Left ventricle myocardium superior (tissue), 1 donor: ENCODE results near the gene ZNF148. TPM values are rescaled to one million over a fixed set of nuclear protein-coding genes. Genes with fewer than 3 reads are reported as not detected.

Experiments used
- ATAC-seq: fragments of 200-7000 bp; cut with Tn5 transposase; one replicate; pipeline ENCODE4 v1.9.1; 2020; ENCODE audit warnings: mild to moderate bottlenecking, moderate library complexity
- DNase-seq: peaks from one replicate; pipeline ENCODE4 v3.0.0-alpha.2; 2020
- intact Hi-C: fragments of 100-400 bp; cut with micrococcal nuclease; formaldehyde crosslinking; loops from one replicate; pipeline ENCODE4 v1.11.0; 2022
- total RNA-seq: library from RNA; stranded (reverse); fragmentation: NEBNext Ultra II Directional; extraction: Animal tissue kit (Norgen Biotek cat#: 25700); gene quantifications from one replicate; pipeline ENCODE4 v1.2.1, GENCODE V29; 2021
- donor health status: DM: no; HTN: yes; CAD: no; lungs with severe emphysema.

The ZNF148 gene
- total RNA-seq, 1 donor from 2014 or later, result 51.7 TPM

- intact Hi-C loops, result no loop called here
- DNase-seq (no peak), ATAC-seq (no peak)
Observed at GRCh38 chr3:125309476-125309875, 65.6 kb downstream of the ZNF148 start.

GRCh38 chr3:125306620-125307019 lies 68.5 kb downstream of the ZNF148 start:
- intact Hi-C loops, result no loop called here
- no peak for DNase-seq

DNA sequence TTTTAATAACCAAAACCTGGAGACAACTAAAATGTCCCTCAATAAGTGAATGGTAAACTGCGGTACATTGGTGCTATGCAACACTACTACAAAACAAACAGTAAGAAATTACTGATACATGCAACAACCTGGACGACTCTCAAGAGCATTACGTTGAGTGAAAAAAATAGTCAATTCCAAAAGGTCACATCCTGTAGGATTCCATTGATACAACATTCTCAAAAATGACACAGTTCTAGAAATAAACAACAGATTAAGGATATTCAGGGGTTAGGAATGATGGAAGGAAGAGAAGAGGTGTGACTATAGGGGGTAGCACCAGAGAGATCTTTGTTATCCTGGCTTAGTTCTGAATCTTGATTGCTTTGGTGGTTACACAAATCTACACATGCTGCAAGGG lies 72.2 kb downstream of the ZNF148 start:
- intact Hi-C loops, result no loop called here

More at GRCh38 chr3:125306620-125307019, 68.5 kb downstream of the ZNF148 start:
- ATAC-seq, result no peak

GRCh38 chr3:125300416-125300815 lies 74.7 kb downstream of the ZNF148 start:
- intact Hi-C loops, result no loop called here

More for the DNA sequence above, 72.2 kb downstream of the ZNF148 start:
- DNase-seq (no peak), ATAC-seq (no peak)

GRCh38 chr3:125294411-125294810 lies 80.7 kb downstream of the ZNF148 start:
- intact Hi-C loops, result no loop called here
- no peak for DNase-seq
- no peak for ATAC-seq

More at GRCh38 chr3:125300416-125300815, 74.7 kb downstream of the ZNF148 start:
- DNase-seq (no peak), ATAC-seq (no peak)

- intact Hi-C loops, result no loop called here
- ATAC-seq, result no peak
- no peak for DNase-seq
Observed at GRCh38 chr3:125292015-125292414, 83.1 kb downstream of the ZNF148 start.

- ATAC-seq (no peak), DNase-seq (no peak)
- intact Hi-C loops, result no loop called here
Observed at GRCh38 chr3:125289429-125289981, 85.6 kb downstream of the ZNF148 start.

DNA sequence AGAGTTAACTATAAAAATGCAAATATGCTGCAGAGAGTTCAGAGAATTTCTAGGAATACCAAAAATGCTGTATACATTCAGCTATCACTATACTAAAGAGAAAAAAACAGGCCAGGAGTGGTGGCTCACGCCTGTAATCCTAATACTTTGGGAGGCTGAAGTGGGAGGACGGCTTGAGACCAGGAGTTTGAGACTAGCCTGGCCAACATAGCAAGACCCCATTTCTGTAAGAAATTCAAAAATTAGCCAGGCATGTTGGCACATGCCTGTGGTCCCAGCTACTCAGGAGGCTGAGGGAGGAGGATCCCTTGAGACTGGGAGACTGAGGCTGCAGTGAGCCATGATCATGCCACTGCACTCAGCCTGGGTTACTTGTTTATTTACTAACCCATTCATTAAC lies 87.9 kb downstream of the ZNF148 start:
- intact Hi-C loops, result no loop called here
- DNase-seq, result no peak

GRCh38 chr3:125281381-125281780 lies 93.7 kb downstream of the ZNF148 start:
- ATAC-seq (no peak), DNase-seq (no peak)
- intact Hi-C loops, result no loop called here

More for the DNA sequence above, 87.9 kb downstream of the ZNF148 start:
- ATAC-seq, result no peak

- no peak for DNase-seq
- intact Hi-C loops, result no loop called here
- no peak for ATAC-seq
Observed at GRCh38 chr3:125280668-125281361, 94.3 kb downstream of the ZNF148 start.

DNA sequence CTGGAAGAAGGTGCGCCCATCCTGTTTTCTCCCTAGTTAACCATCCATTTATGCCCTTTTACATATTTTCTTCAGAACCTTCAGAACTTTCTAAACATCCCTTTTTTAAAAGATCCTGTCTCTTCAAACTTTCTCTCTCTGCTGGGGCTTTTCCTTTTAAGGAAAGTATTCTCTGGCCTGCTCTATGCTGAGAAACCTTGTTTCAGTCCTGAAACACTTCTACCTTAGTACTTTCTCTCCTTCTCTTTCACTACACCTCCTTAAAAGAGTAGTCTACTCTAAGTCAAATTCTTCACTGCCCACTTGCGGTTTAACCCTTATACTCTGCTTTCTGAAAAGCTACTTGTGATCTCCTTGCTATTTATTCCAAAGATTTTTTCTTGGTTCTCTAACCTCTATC lies 97.0 kb downstream of the ZNF148 start:
- ATAC-seq, result no peak
- intact Hi-C loops, result no loop called here
- DNase-seq, result no peak

- no peak for DNase-seq
- ATAC-seq, result no peak
- intact Hi-C loops, result no loop called here
Observed at GRCh38 chr3:125271127-125271526, 104.0 kb downstream of the ZNF148 start.

- intact Hi-C loops, result no loop called here
- DNase-seq (no peak), ATAC-seq (peak; percentile 80)
Observed at GRCh38 chr3:125267460-125267859, 107.7 kb downstream of the ZNF148 start.

GRCh38 chr3:125266971-125267370 lies 108.2 kb downstream of the ZNF148 start:
- no peak for ATAC-seq
- DNase-seq, result no peak
- intact Hi-C loops, result no loop called here

GRCh38 chr3:125262161-125262560 lies 113.0 kb downstream of the ZNF148 start:
- DNase-seq, result no peak
- ATAC-seq, result no peak
- intact Hi-C loops, result no loop called here

- intact Hi-C loops, result no loop called here
- no peak for ATAC-seq
- DNase-seq, result no peak
Observed at GRCh38 chr3:125261031-125261430, 114.1 kb downstream of the ZNF148 start.

GRCh38 chr3:125260158-125260557 lies 115.0 kb downstream of the ZNF148 start:
- intact Hi-C loops, result no loop called here
- ATAC-seq (no peak), DNase-seq (no peak)

DNA sequence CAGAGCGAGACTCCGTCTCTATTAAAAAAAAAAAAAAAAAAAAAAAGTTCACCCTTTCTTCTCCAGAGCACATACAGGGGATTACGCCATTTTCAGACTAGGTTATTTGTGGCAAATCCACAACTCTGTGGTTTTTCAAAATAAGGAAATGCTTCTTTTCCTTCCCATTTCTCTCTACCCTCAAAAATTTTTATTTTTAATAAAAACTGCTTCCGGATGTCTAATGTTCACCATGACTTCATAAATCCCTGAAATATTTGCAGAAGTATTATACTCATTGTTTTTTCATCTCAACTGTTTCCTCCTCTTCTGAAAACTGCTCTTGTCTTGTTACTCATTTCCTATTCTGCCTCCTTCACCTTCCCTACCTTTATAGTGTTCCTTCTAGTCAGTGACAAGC lies 117.6 kb downstream of the ZNF148 start:
- no peak for ATAC-seq
- no peak for DNase-seq
- intact Hi-C loops, result no loop called here

DNA sequence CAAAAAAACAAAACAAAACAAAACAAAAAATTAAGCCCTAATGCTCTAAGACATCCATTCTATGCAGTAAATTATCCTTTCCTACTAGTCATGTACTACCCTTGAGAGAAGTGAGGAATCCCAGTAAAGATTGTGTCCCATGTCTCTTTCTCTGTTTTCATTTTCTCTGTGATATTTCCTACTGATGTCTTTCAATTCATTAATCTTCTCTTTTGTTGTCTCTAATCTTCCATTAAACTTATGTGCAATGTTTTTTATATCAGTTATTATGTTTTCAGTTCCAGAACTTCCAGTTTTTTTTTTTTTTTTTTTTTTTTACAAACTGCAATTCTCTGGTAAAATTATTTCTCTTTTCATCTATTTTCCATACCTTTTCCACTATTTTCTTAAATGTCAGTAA lies 118.5 kb downstream of the ZNF148 start:
- ATAC-seq (no peak), DNase-seq (no peak)
- intact Hi-C loops, result no loop called here

DNA sequence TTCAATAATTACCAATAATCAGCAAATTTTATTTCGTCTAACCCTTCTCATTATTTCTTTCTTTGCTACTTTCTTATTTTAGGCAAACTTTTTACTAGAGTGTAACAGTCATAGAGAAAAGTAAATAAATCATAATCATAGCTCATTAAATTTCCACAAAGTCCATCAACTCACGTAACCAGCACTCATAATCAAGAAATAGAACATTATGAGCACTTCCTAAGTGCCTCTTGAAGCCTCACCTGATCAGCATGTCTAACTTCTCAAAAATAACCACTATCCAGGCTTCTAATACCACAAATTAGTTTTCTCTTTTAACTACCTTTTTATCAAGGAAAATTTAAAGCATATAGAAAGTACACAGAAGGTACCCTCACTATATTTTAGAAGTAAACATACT lies 124.2 kb downstream of the ZNF148 start:
- no peak for ATAC-seq
- intact Hi-C loops, result no loop called here
- DNase-seq, result no peak

GRCh38 chr3:125246237-125246636 lies 128.9 kb downstream of the ZNF148 start:
- DNase-seq (no peak), ATAC-seq (no peak)
- intact Hi-C loops, result loop anchor here (2.0 kb wide), 1 partner anchor 39 kb away; no protein-coding TSS in a partner anchor
